ENCODE data around the gene DHRS4.

DNA sequence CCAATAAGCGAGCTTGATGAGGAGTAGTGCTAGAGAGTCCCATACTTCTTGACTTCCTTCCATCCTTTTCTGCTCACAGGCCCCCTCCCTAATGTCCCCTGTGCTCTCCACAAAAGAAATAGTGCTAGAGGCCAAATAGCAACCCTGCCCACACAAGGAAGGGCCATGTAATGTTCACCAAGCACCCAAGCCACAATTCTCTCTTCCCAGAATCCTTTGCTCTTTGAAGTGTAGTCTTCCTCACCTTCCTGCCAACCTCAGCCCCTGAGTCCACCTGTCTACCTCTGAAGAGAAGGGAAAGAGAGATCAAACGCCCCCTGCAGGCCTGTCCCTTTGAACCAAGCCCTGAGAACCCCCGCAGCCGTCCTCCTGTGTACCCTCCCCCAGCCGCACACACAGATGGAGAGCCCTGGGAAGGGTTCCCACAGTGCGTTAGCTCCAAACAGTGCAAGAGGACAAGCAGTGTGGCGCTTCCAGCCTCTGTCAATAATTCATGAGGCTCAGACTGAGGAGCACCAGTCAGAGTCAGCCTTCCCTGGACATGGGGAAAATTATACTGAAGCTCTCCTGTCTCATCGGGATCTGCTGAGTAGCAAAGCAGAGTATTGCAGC, 1.9 kb upstream of the DHRS4 start:
- TF ChIP-seq, protein P1, sequence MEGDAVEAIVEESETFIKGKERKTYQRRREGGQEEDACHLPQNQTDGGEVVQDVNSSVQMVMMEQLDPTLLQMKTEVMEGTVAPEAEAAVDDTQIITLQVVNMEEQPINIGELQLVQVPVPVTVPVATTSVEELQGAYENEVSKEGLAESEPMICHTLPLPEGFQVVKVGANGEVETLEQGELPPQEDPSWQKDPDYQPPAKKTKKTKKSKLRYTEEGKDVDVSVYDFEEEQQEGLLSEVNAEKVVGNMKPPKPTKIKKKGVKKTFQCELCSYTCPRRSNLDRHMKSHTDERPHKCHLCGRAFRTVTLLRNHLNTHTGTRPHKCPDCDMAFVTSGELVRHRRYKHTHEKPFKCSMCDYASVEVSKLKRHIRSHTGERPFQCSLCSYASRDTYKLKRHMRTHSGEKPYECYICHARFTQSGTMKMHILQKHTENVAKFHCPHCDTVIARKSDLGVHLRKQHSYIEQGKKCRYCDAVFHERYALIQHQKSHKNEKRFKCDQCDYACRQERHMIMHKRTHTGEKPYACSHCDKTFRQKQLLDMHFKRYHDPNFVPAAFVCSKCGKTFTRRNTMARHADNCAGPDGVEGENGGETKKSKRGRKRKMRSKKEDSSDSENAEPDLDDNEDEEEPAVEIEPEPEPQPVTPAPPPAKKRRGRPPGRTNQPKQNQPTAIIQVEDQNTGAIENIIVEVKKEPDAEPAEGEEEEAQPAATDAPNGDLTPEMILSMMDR (IDR thresholded peaks at IDR 0.05) = no peak
- TF ChIP-seq POLR2A (IDR thresholded peaks at IDR 0.05) = no peak

Data from heart left ventricle (tissue), 13 donors.